ENCODE data around the gene MEGF11.

Gene MEGF11

DNA sequence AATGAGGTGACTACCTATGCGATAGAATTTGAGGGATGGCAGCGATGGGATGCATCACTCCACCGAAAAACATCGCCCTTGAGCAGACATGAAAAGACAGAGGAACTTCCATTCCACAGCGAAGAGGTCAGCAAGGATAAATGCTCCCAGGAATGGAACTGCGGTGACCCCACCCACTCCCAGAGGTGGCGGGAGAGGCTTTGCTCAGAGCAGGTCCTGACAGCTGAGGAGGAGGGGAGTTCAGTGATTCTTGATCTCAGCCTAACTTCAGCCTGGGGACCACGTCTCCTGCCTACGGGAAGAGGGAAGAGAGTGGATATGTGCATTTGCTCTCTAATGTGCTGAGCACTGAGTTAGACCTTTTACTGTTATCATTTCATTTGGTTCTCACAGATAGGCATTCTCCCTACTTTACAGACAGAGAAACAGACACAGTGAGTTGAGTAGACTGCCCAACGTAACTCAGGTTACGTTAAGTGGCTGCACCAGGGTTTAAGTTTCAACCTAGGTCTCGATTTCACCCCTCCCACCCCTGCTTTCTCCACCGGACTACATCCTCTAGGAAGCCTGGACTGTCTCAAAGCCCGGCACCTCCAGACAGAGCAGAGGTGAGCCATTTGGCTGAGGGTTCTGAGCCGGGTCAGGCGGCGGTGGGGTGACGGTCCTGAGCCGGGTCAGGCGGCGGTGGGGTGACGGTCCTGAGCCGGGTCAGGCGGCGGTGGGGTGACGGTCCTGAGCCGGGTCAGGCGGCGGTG lies 214.3 kb downstream of the MEGF11 start:
- peaks cover 2% of the 10 kb centered on the region for H3K9me3 Mint-ChIP-seq
- no peak overlapping the region for H3K4me3 Mint-ChIP-seq
- peaks cover 3% of the 10 kb centered on the region for H3K4me1 Mint-ChIP-seq
- no peaks in the 10 kb centered on the region for H3K36me3 Mint-ChIP-seq
- H3K27ac Mint-ChIP-seq, result no peak overlapping the region
- H3K27me3 Mint-ChIP-seq, result peaks cover 16% of the 10 kb centered on the region
- DNase-seq (ENCODE audit: low spot score in 2 of 2), result no peak
- no peak for ATAC-seq (ENCODE audit: low read depth)

DNA sequence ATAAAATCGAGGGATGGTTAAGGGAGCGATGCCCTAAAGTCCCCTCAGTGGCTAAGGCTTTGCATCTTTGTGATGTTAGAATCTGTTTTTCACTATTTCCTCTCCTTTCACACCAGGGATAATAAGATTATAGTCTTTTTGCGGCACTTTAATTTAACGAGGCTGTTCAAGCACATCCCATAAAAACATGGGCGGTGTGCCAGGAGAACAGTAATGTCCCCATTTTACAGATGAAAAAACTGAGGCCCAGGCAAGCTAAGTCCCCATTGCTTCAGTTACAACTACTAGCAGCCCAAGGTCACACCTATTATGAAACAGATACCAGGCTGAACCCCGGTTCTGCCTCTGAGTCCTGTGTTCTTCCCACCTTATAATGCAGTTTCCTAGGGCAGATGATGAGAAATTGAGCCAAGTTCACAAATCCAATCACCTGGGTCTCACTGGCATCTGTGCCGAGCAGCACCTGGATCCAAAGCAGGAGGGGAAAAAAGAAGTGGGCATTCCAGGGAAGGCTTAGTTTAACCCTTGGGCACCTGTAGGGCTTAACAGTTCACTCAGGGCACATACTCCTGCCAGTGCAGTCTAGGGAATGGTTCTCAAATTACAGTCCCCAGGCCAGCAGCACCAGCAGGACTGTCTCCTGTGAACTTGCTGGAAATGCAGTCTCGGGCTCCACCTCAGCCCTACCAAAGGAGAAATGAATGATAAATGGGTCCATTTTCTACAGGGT lies 215.0 kb downstream of the MEGF11 start:
- peaks cover 3% of the 10 kb centered on the region for H3K4me1 Mint-ChIP-seq
- peaks cover 4% of the 10 kb centered on the region for H3K9me3 Mint-ChIP-seq
- no peak overlapping the region for H3K4me3 Mint-ChIP-seq
- no peak for ATAC-seq (ENCODE audit: low read depth)
- no peak overlapping the region for H3K27ac Mint-ChIP-seq
- peaks cover 19% of the 10 kb centered on the region for H3K27me3 Mint-ChIP-seq
- peaks cover 3% of the 10 kb centered on the region for H3K36me3 Mint-ChIP-seq
- DNase-seq (ENCODE audit: low spot score in 2 of 2), result no peak

DNA sequence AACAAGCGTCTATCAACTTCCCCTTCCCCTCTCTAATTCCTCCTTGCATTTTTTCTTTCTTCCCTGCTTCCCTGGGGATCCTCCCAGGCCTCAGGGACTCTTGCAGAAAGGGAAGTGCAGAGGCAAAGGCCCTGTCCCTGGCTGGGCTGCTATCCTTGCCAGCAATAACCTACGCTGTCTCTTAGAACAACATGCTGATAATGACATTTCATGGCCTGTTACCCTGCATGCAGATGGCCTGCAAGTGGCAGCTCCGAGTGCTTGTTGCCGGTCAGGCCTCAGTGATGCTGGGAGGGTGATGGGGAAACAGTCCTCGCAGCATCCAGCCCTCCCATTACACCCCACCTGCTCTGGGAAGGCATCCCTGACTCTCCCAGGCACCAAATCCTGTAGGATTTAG lies 216.7 kb downstream of the MEGF11 start:
- ATAC-seq (ENCODE audit: low read depth), result no peak
- Mint-ChIP-seq H3K27me3 (peaks cover 16% of the 10 kb centered on the region), H3K36me3 (peaks cover 7% of the 10 kb centered on the region), H3K9me3 (peaks cover 10% of the 10 kb centered on the region), H3K27ac (no peak overlapping the region), H3K4me1 (peaks cover 3% of the 10 kb centered on the region), H3K4me3 (no peak overlapping the region)
- DNase-seq (ENCODE audit: low spot score in 2 of 2), result no peak

DNA sequence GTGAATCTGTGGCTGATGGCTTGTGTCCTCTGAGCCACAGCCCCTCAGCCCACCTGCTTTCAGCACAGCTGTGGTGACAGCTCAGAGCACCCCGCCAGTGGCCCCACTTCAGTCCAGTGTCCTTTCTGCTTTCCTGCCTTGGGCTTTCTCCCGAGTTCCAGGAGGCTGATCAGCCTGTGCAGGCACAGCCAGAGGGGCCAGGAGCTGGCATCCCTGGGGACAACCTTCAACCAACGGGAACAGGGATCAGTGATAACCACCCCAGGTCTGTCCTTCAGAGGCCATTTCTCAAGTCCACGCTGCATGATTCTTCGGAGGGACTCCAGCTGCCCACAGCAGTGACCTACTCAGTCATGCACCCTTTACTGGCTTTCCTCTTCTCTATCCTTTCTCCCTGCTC lies 217.6 kb downstream of the MEGF11 start:
- H3K4me3 Mint-ChIP-seq, result no peak overlapping the region
- peaks cover 14% of the 10 kb centered on the region for H3K9me3 Mint-ChIP-seq
- no peak for ATAC-seq (ENCODE audit: low read depth)
- peaks cover 7% of the 10 kb centered on the region for H3K36me3 Mint-ChIP-seq
- H3K27ac Mint-ChIP-seq, result no peak overlapping the region
- DNase-seq (ENCODE audit: low spot score in 2 of 2), result no peak
- H3K27me3 Mint-ChIP-seq, result peaks cover 23% of the 10 kb centered on the region
- H3K4me1 Mint-ChIP-seq, result peaks cover 3% of the 10 kb centered on the region

DNA sequence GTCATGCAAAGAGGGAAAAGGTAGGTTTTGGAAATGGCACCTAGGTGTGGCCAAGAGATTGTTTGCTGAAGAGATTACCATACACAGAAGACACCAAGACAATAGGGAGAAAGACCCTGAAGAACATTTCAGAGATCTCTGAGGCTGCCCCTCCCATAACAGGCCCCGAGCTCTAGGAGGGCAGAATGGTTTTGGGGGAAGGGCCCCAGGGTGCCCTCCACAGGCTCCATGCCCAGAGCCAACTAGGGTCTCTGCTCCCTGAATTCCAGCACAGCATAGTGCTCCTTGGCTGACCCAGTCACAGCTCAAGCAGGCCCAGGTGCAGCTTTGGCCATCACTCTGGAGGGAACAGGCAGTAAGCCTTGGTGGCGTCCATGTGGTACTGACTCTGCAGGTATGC lies 220.4 kb downstream of the MEGF11 start:
- H3K4me1 Mint-ChIP-seq, result peaks cover 3% of the 10 kb centered on the region
- no peak overlapping the region for H3K4me3 Mint-ChIP-seq
- DNase-seq (ENCODE audit: low spot score in 2 of 2), result no peak
- H3K9me3 Mint-ChIP-seq, result peaks cover 14% of the 10 kb centered on the region
- no peak overlapping the region for H3K27ac Mint-ChIP-seq
- ATAC-seq (ENCODE audit: low read depth), result no peak
- peaks cover 7% of the 10 kb centered on the region for H3K36me3 Mint-ChIP-seq
- H3K27me3 Mint-ChIP-seq, result peaks cover 20% of the 10 kb centered on the region

DNA sequence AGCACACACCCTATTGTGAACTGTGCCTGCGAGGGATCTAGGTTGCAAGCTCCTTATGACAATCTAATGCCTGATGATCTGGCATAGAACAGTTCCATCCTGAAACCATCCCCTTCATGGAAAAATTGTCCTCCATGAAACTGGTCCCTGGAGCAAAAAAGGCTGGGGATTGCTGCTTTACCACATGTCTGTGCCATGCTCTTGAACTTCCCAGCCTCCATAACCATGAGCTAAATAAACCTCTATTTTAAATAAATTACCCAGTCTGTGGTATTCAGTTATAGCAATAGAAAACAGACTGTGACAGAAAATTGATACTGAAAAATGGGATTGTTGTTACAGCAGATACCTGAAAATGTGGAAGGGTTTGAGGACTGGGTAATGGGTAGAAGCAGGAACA lies 221.5 kb downstream of the MEGF11 start:
- ATAC-seq (ENCODE audit: low read depth), result no peak
- DNase-seq (ENCODE audit: low spot score in 2 of 2), result no peak
- Mint-ChIP-seq H3K9me3 (peaks cover 14% of the 10 kb centered on the region), H3K4me3 (no peak overlapping the region), H3K4me1 (peaks cover 3% of the 10 kb centered on the region), H3K27ac (no peak overlapping the region), H3K27me3 (peaks cover 24% of the 10 kb centered on the region), H3K36me3 (peaks cover 7% of the 10 kb centered on the region)

DNA sequence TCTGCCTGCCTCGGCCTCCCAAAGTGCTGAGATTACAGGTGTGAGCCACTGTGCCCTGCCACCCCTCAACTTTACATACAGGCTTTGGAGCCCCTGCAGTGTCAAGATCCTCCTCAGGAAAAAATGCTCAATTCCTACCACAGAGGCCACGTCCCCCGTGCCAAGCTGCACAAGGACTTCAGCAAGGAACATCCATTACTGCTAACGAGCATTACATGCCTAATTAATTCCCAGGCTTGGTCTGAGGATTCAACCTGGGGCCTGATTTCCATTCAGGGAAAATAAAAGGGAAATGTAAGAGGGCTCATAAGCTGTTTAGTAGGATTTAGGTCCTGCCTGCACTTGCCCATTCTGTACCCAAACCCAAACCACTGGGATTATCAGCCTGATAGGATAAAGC lies 222.9 kb downstream of the MEGF11 start:
- peaks cover 24% of the 10 kb centered on the region for H3K27me3 Mint-ChIP-seq
- no peak overlapping the region for H3K4me3 Mint-ChIP-seq
- DNase-seq (ENCODE audit: low spot score in 2 of 2) (no peak), ATAC-seq (ENCODE audit: low read depth) (no peak)
- H3K4me1 Mint-ChIP-seq, result peaks cover 3% of the 10 kb centered on the region
- peaks cover 7% of the 10 kb centered on the region for H3K36me3 Mint-ChIP-seq
- peaks cover 14% of the 10 kb centered on the region for H3K9me3 Mint-ChIP-seq
- H3K27ac Mint-ChIP-seq, result no peak overlapping the region

DNA sequence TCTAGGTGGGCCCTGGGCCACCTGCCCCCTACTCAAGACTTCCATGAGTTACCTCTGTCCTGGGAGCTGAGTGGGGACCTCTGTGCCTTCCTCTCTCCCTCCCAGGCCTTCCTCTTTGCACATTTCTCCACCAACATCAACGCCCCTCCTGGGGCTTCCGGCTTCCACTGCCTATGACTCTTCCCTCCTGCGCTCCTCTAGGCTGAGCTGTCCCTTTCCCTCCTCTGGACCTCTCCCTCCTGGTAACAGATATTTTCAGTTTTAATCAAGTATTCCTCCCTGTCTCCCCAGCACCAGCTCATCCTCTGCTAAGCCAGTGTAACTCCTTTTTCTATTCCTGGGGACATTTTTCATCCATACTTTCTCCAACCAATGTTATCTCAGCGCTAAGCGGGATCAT lies 223.9 kb downstream of the MEGF11 start:
- no peak for ATAC-seq (ENCODE audit: low read depth)

DNA sequence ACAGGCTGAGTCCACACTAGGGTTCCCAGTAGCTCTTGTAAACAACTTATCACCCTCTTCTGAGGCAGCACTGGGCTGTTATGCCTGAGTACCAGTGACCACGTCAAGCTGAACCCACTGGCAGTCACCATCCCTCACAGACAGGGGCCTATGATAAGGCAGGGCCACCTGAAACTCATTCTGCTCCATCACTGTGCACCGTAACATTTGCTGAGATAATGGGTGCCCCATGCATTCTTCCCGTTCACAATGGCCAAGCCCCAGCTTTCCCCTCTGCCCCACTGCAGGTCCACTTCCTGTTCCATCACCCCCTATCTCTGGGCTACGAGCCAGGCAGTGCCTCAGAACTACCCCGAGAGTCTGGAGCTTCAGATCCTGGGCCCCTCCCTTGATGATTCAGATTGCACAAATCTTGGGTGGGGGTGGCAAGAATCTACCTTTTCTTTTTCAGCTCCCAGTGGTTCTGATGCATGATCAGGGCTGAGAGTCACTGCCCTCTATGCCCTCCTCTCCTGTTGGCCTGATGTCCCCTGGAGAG lies 226.2 kb downstream of the MEGF11 start:
- ATAC-seq (ENCODE audit: low read depth) (no peak), DNase-seq (ENCODE audit: low spot score in 2 of 2) (no peak)
- H3K27ac Mint-ChIP-seq, result no peak overlapping the region
- H3K4me1 Mint-ChIP-seq, result no peaks in the 10 kb centered on the region
- peaks cover 7% of the 10 kb centered on the region for H3K9me3 Mint-ChIP-seq
- no peak overlapping the region for H3K4me3 Mint-ChIP-seq
- H3K36me3 Mint-ChIP-seq, result peaks cover 1% of the 10 kb centered on the region
- H3K27me3 Mint-ChIP-seq, result peaks cover 26% of the 10 kb centered on the region

More for the DNA sequence above, 223.9 kb downstream of the MEGF11 start:
- no peaks in the 10 kb centered on the region for H3K4me1 Mint-ChIP-seq
- H3K4me3 Mint-ChIP-seq, result no peak overlapping the region
- H3K9me3 Mint-ChIP-seq, result peaks cover 12% of the 10 kb centered on the region
- peaks cover 26% of the 10 kb centered on the region for H3K27me3 Mint-ChIP-seq
- H3K27ac Mint-ChIP-seq, result no peak overlapping the region
- H3K36me3 Mint-ChIP-seq, result peaks cover 7% of the 10 kb centered on the region
- no peak for DNase-seq (ENCODE audit: low spot score in 2 of 2)

DNA sequence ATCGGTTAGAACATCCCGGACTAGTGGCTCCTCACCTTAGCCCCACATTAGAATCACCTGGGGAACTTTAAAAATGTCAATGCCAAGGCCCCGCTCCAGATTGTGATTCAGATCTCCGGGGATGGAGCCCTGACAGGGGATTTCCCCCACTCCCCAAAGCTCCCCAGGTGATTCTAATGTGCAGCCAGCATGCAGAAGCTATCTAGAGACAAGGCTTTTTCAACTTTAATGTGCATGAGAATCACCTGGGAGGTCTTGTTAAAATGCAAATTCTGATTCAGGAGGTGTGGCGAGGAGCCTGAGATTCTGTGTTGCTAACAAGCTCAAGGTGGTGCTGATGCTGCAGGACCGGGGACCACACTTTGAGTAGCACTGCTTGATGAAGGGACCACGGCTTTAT lies 227.6 kb downstream of the MEGF11 start:
- H3K4me1 Mint-ChIP-seq, result no peaks in the 10 kb centered on the region
- ATAC-seq (ENCODE audit: low read depth) (peak; percentile 14), DNase-seq (ENCODE audit: low spot score in 2 of 2) (no peak)
- peaks cover 18% of the 10 kb centered on the region for H3K27me3 Mint-ChIP-seq
- no peaks in the 10 kb centered on the region for H3K36me3 Mint-ChIP-seq
- H3K9me3 Mint-ChIP-seq, result no peaks in the 10 kb centered on the region
- no peak overlapping the region for H3K4me3 Mint-ChIP-seq
- H3K27ac Mint-ChIP-seq, result no peak overlapping the region

DNA sequence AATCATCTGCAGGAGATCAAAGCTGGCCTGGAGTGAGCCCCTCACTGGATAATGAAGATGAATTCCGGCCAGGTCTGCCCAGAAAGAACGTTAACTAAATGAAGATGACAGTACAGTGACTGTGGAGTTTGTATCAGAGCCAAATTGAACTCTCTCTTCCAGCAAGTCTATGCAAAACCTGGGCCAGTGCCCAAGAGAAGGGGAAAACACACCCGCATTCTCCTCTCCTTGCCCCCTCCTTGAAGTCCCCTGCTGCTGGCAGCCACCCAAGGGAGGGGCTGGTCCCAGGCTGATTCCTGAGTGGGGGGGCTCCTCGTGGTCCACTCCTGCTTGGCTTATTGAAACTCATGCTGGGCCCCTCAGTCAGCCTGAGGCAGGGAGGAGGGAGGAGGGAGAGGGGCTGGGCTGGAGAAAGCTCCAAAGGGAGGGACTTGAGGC lies 228.5 kb downstream of the MEGF11 start:
- ATAC-seq (ENCODE audit: low read depth), result no peak
- Mint-ChIP-seq H3K4me3 (no peak overlapping the region), H3K27me3 (peaks cover 16% of the 10 kb centered on the region), H3K9me3 (no peaks in the 10 kb centered on the region), H3K4me1 (no peaks in the 10 kb centered on the region), H3K27ac (no peak overlapping the region), H3K36me3 (no peaks in the 10 kb centered on the region)
- no peak for DNase-seq (ENCODE audit: low spot score in 2 of 2)

DNA sequence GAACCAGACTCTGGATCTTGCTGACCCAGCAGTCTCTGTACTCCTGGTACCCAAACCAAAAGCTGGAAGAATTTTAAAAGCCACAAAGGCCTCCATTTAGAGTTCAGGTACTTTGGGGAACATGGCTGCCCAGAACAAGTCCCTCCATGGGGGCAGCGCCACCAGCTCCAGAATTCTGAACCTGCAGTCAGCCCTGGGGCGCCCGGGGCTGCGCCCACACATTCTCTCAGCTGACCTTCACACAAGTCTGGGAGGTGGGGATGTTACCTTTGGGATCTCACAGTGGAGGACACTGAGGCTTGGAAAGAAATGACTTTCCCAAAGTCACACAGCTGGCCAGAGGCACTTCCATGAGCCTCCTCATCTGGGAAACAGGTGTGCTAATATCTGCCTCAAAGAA lies 229.4 kb downstream of the MEGF11 start:
- H3K27ac Mint-ChIP-seq, result no peak overlapping the region
- no peaks in the 10 kb centered on the region for H3K36me3 Mint-ChIP-seq
- H3K9me3 Mint-ChIP-seq, result no peaks in the 10 kb centered on the region
- DNase-seq (ENCODE audit: low spot score in 2 of 2) (no peak), ATAC-seq (ENCODE audit: low read depth) (no peak)
- H3K4me1 Mint-ChIP-seq, result no peaks in the 10 kb centered on the region
- peaks cover 12% of the 10 kb centered on the region for H3K27me3 Mint-ChIP-seq
- no peak overlapping the region for H3K4me3 Mint-ChIP-seq

DNA sequence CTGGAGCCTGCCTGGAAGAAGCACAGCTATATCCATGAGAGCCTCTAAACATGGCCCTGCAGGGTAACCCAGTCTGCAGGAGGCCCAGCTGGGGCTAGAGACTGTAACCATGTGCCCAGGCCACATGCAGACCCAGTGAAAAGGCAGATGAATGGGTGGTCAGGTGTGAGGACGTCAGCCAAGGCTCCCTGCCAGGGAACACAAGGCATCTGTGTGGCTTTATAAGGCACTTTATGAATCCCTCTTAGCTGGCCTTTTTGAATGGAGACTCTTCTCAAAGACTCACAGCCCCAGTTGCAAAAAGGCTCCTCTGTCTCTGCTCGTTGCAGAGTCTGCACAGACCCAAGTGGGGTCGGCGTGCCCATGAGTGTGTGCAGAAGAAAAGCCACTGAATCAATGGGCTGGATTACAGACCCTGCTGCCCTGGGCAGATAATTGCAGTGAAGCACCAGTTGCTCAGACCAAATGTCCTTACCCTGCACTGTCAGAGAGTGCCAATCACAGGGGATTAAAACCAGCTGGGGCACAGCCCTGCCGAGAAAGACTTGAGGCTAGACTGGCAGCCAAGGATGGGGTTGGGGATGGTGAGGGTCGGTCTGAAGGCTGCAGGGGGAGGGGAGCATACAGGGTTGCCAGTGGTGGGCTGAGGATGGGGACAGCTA lies 230.1 kb downstream of the MEGF11 start:
- no peak for DNase-seq (ENCODE audit: low spot score in 2 of 2)
- Mint-ChIP-seq H3K4me1 (no peaks in the 10 kb centered on the region), H3K4me3 (no peak overlapping the region), H3K9me3 (no peaks in the 10 kb centered on the region), H3K36me3 (no peaks in the 10 kb centered on the region), H3K27me3 (peaks cover 15% of the 10 kb centered on the region), H3K27ac (no peak overlapping the region)
- ATAC-seq (ENCODE audit: low read depth), result no peak

DNA sequence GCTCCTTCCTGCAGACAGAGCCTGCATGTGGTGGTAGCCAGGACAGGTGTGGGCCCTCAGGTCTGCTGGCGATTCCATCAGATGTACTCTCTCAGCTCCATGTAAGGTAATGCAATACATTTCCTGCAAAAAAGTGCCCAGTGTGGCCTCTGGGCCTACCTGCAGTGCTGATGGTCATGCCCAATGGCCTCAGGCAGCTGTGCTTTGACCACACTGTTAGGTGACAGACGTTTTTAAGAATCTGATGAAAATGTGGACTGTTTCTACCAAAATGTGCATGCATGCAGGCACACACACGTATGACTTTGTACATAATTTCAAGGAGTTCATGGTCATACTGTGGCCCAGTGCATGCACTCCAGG lies 231.4 kb downstream of the MEGF11 start:
- ATAC-seq (ENCODE audit: low read depth) (no peak), DNase-seq (ENCODE audit: low spot score in 2 of 2) (no peak)
- Mint-ChIP-seq H3K36me3 (no peaks in the 10 kb centered on the region), H3K4me1 (no peaks in the 10 kb centered on the region), H3K27me3 (peaks cover 16% of the 10 kb centered on the region), H3K27ac (no peak overlapping the region), H3K9me3 (no peaks in the 10 kb centered on the region), H3K4me3 (no peak overlapping the region)
